Mammary epithelial cell (primary cell): ENCODE data around the gene FAM186B.

Experiments
- CTCF ChIP-seq, 2 donors: IDR thresholded peaks in 1 of 2; conservative IDR thresholded peaks in 1 of 2; 2 replicates each; pipeline ENCODE4 v1.5.1; 2011 to 2012; ENCODE audit warnings: inconsistent platforms in 2 of 2, low read length in 2 of 2, mild to moderate bottlenecking in 2 of 2, control low read depth in 1 of 2, low read depth in 1 of 2; ENCODE audit not compliant: insufficient read depth in 1 of 2; ENCODE audit errors: extremely low read depth in 1 of 2
- EZH2 ChIP-seq: IDR thresholded peaks from 2 replicates; pipeline ENCODE4 v1.6.1; 2012; ENCODE audit warnings: low read length, inconsistent platforms, borderline replicate concordance

GRCh38 chr12:49627752-49628360, 22.4 kb upstream of the FAM186B start:
- TF ChIP-seq CTCF (conservative IDR thresholded peaks at IDR 0.05 in 1 of 2, IDR thresholded peaks at IDR 0.05 in 1 of 2; ENCODE audit: extremely low read depth in 1 of 2, insufficient read depth in 1 of 2, low read depth in 1 of 2, low read length in 2 of 2) (no peak), EZH2 (no peak)
